B cell (primary cell): ENCODE results near the gene CEP250. TPM values are rescaled to one million over a fixed set of nuclear protein-coding genes. Genes with fewer than 3 reads are reported as not detected.

Experiments
- ATAC-seq: fragments of 200-7000 bp; cut with Tn5 transposase; one replicate; pipeline ENCODE4 v1.10.0; 2021; ENCODE audit warnings: low read depth, mild to moderate bottlenecking, moderate number of reproducible peaks, moderate library complexity
- CTCF ChIA-PET: fragments of 350-600 bp; sonication (Branson Sonifier 250); formaldehyde crosslinking; loops from one replicate; lab custom pipeline; 2021; ENCODE audit warnings: antibody characterized with exemption, inconsistent platforms; lab: Charles Lee
- POLR2A ChIA-PET: fragments of 350-600 bp; sonication (Branson Sonifier 250); formaldehyde crosslinking; loops from one replicate; lab custom pipeline; 2021; ENCODE audit warnings: antibody characterized with exemption; lab: Charles Lee
- DNase-seq: peaks from one replicate; pipeline ENCODE4 v3.0.0; 2013
- H2AFZ ChIP-seq: 2 replicates; pipeline ENCODE4 v1.6.1; 2012; ENCODE audit warnings: mild to moderate bottlenecking, low read depth, low read length; ENCODE audit not compliant: insufficient read depth, poor library complexity, severe bottlenecking
- H3K27ac ChIP-seq, 2 donors: 1 replicate in 1 of 2; 2 replicates in 1 of 2; pipeline ENCODE4 v1.5.1; 2012 to 2013; ENCODE audit warnings: low read length in 2 of 2, mild to moderate bottlenecking in 2 of 2, moderate library complexity in 1 of 2
- H3K27me3 ChIP-seq, 4 experiments: fragments of 200-600 bp in 1 of 4; sonication (generic) in 1 of 4; replicated peaks in 1 of 4; 1 replicate in 2 of 4; 2 replicates in 2 of 4; pipeline versions ENCODE4 v1.6.1 to v1.7.0; 2013 to 2016; ENCODE audit warnings: low read length in 3 of 4, mild to moderate bottlenecking in 2 of 4, mixed read lengths in 1 of 4, moderate library complexity in 1 of 4; ENCODE audit not compliant: insufficient read depth in 4 of 4, control insufficient read depth in 3 of 4; ENCODE audit errors: control extremely low read depth in 1 of 4
- H3K36me3 ChIP-seq, 2 experiments: replicated peaks in 1 of 2; 1 replicate in 1 of 2; 2 replicates in 1 of 2; pipeline versions ENCODE4 v1.6.1 to v1.7.1; 2013; ENCODE audit warnings: low read length in 1 of 2; ENCODE audit not compliant: insufficient read depth in 2 of 2, control insufficient read depth in 1 of 2; ENCODE audit errors: control extremely low read depth in 1 of 2, extremely low read depth in 1 of 2
- H3K4me1 ChIP-seq, 2 donors: fragments of 200-600 bp in 1 of 2; sonication (generic) in 1 of 2; 1 replicate in 1 of 2; 2 replicates in 1 of 2; pipeline versions ENCODE4 v1.5.1 to v1.6.1; 2013 to 2017; ENCODE audit warnings: low read length in 2 of 2; ENCODE audit not compliant: control insufficient read depth in 2 of 2, insufficient read depth in 2 of 2
- H3K4me2 ChIP-seq: replicated peaks from 2 replicates; pipeline ENCODE3; 2012; ENCODE audit warnings: mild to moderate bottlenecking, low read depth, low read length; ENCODE audit not compliant: poor library complexity, severe bottlenecking
- H3K4me3 ChIP-seq, 5 experiments: fragments of 200-600 bp in 1 of 5; sonication (generic) in 1 of 5; 1 replicate in 3 of 5; 2 replicates in 2 of 5; pipeline versions ENCODE4 v1.5.1 to v1.7.0; 2011 to 2016; ENCODE audit warnings: low read length in 4 of 5, mild to moderate bottlenecking in 4 of 5, low read depth in 2 of 5, control low read depth in 1 of 5, moderate library complexity in 1 of 5; ENCODE audit not compliant: insufficient read depth in 1 of 5; ENCODE audit errors: control extremely low read depth in 1 of 5, extremely low read depth in 1 of 5
- H3K79me2 ChIP-seq: fragments of 200-600 bp; sonication (generic); one replicate; pipeline ENCODE4 v1.6.0; 2016; ENCODE audit warnings: low read length; ENCODE audit not compliant: control insufficient read depth, insufficient read depth
- H3K9ac ChIP-seq: fragments of 200-600 bp; sonication (generic); 2 replicates; pipeline ENCODE4 v1.6.1; 2017; ENCODE audit warnings: mild to moderate bottlenecking, low read length, moderate library complexity
- H3K9me3 ChIP-seq, 3 donors: one replicate each; pipeline versions ENCODE4 v1.6.1 to v1.7.1; 2013; ENCODE audit warnings: low read length in 2 of 3; ENCODE audit not compliant: control insufficient read depth in 2 of 3, insufficient read depth in 1 of 3; ENCODE audit errors: control extremely low read depth in 1 of 3
- H4K20me1 ChIP-seq: 2 replicates; pipeline ENCODE4 v1.6.0; 2012; ENCODE audit warnings: mild to moderate bottlenecking, low read length; ENCODE audit not compliant: insufficient read depth, control insufficient read depth, poor library complexity, severe bottlenecking
- H3K27ac Mint-ChIP-seq: one replicate; pipeline ENCODE4 v1.8.0; 2021; ENCODE audit warnings: mixed read lengths
- H3K27me3 Mint-ChIP-seq: one replicate; pipeline ENCODE4 v1.8.0; 2021; ENCODE audit warnings: mixed read lengths
- H3K4me1 Mint-ChIP-seq: one replicate; pipeline ENCODE4 v1.8.0; 2021; ENCODE audit warnings: mixed read lengths
- H3K4me3 Mint-ChIP-seq: one replicate; pipeline ENCODE4 v1.8.0; 2021; ENCODE audit warnings: mixed read lengths
- H3K9me3 Mint-ChIP-seq: one replicate; pipeline ENCODE4 v1.8.0; 2022; ENCODE audit warnings: mixed read lengths; ENCODE audit not compliant: insufficient read depth
- EZH2 ChIP-seq: IDR thresholded peaks from 2 replicates; pipeline ENCODE4 v1.6.1; 2012; ENCODE audit warnings: borderline replicate concordance, low read depth, mild to moderate bottlenecking, moderate library complexity, low read length; ENCODE audit not compliant: insufficient read depth, poor library complexity, severe bottlenecking
- WGBS: methylation state at CpG from one replicate; pipeline ENCODE4 v1.1.5; 2013; ENCODE audit warnings: missing lambda C conversion rate; ENCODE audit not compliant: insufficient coverage; 5-methylcytosine and 5-hydroxymethylcytosine counted together
- intact Hi-C: fragments of 100-400 bp; cut with micrococcal nuclease; formaldehyde crosslinking; loops from one replicate; pipeline ENCODE4 v1.10.0; 2022
- polyA plus RNA-seq: library from polyadenylated mRNA; depleted of rRNA; stranded (reverse); fragments of >200 nt; gene quantifications from 2 replicates; pipeline ENCODE4 v1.2.3, GENCODE V29; 2012
- total RNA-seq, 2 donors: library from RNA; stranded (reverse); fragments of 120-200 nt in 1 of 2; gene quantifications; 1 replicate in 1 of 2; 2 replicates in 1 of 2; pipeline versions ENCODE4 v1.2.3 to v1.2.4, GENCODE V29; 2013 to 2022
- TF ChIP-seq, protein P1 (sequence below): fragments of 200-600 bp; IDR thresholded peaks from one replicate; pipeline ENCODE4 v1.8.0; 2022; ENCODE audit warnings: antibody characterized with exemption, mild to moderate bottlenecking

Gene CEP250
- total and polyA plus RNA-seq, 2 donors (not counting 1 experiment from before 2014, with no cell fraction given) = 14.6 to 78.5 TPM

DNA sequence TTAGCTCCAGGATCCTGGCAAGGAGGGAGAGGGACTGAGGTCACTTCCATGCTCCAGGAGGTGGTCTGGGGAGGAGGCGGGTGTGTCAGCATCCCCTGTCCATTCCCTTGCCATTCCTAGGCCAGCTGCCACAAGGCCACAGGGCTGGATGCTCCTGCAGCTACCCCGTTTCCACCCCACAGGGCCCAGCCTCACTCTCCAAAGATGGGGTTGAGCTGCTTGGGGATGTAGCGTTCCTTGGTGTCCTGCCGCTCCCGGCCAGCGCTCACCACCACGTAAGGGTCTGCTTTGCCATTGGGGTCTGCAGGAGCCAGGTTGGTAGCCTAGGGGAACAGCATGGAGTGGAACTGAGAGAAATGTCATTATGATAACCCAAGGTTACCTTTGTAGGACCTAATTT, 109.5 kb downstream of the CEP250 start:
- Histone ChIP-seq H3K27me3 (no peaks in the 10 kb centered on the region), H3K4me3 (no peak overlapping the region), H3K27ac (no peak overlapping the region), H3K9me3 (no peaks in the 10 kb centered on the region), H3K9ac (no peak overlapping the region), H3K36me3 (no peaks in the 10 kb centered on the region), H3K79me2 (no peaks in the 10 kb centered on the region), H3K4me1 (no peaks in the 10 kb centered on the region), H4K20me1 (no peaks in the 10 kb centered on the region), H3K4me2 (no peak overlapping the region), H2AFZ (no peak overlapping the region)
- intact Hi-C loops = no loop called here
- DNase-seq = no peak
- ATAC-seq = no peak
- POLR2A ChIA-PET = interaction anchor here (1.1 kb wide), 1 partner anchor 51 kb away, joined by 5 read pairs; the partner anchor contains the start of gene SPAG4
- H3K4me1 Mint-ChIP-seq = no peaks in the 10 kb centered on the region
- no peak overlapping the region for H3K4me3 Mint-ChIP-seq
- no peak for TF ChIP-seq EZH2
- TF ChIP-seq, protein P1, sequence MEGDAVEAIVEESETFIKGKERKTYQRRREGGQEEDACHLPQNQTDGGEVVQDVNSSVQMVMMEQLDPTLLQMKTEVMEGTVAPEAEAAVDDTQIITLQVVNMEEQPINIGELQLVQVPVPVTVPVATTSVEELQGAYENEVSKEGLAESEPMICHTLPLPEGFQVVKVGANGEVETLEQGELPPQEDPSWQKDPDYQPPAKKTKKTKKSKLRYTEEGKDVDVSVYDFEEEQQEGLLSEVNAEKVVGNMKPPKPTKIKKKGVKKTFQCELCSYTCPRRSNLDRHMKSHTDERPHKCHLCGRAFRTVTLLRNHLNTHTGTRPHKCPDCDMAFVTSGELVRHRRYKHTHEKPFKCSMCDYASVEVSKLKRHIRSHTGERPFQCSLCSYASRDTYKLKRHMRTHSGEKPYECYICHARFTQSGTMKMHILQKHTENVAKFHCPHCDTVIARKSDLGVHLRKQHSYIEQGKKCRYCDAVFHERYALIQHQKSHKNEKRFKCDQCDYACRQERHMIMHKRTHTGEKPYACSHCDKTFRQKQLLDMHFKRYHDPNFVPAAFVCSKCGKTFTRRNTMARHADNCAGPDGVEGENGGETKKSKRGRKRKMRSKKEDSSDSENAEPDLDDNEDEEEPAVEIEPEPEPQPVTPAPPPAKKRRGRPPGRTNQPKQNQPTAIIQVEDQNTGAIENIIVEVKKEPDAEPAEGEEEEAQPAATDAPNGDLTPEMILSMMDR = no peak
- no peaks in the 10 kb centered on the region for H3K9me3 Mint-ChIP-seq
- no peak overlapping the region for H3K27ac Mint-ChIP-seq
- CTCF ChIA-PET = interaction anchor here (1.3 kb wide), 1 partner anchor 39 kb away, joined by 3 read pairs; no protein-coding TSS in a partner anchor
- H3K27me3 Mint-ChIP-seq = peaks cover 6% of the 10 kb centered on the region
- 100% methylated on average over 6 of the region's 7 CpGs for WGBS

DNA sequence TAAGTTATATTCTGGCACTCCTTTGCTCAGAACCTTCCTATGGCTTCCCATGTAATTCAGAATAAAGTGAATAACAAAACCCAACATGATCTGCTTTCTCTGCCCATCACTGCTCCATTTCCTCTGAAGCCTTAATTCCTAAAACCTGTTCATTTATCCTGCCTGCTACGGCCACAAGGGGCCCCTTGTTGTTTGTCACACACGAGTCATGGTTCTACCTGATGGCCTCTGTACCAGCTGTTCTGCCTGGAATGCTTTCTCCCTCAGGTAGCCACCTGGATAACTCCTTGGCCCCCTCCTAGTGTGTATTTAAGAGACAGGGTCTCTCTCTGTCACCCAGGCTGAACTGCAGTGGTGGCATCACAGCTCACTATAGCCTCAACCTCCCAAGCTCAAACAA, 113.2 kb downstream of the CEP250 start:
- Histone ChIP-seq H3K4me2 (no peak overlapping the region), H2AFZ (no peak overlapping the region), H3K9ac (no peak overlapping the region), H3K27ac (no peak overlapping the region), H3K79me2 (no peaks in the 10 kb centered on the region), H3K27me3 (no peaks in the 10 kb centered on the region), H3K9me3 (peaks cover 0 to 16% (median 0%) of the 10 kb centered on the region in 3 donors), H3K36me3 (no peaks in the 10 kb centered on the region), H4K20me1 (no peaks in the 10 kb centered on the region), H3K4me1 (no peaks in the 10 kb centered on the region), H3K4me3 (no peak overlapping the region)
- H3K27me3 Mint-ChIP-seq = peaks cover 6% of the 10 kb centered on the region
- H3K4me1 Mint-ChIP-seq = no peaks in the 10 kb centered on the region
- peaks cover 4% of the 10 kb centered on the region for H3K9me3 Mint-ChIP-seq
- intact Hi-C loops = no loop called here
- DNase-seq (no peak), ATAC-seq (no peak)
- H3K27ac Mint-ChIP-seq = no peak overlapping the region
- ChIA-PET POLR2A (interaction anchor here (0.9 kb wide), 1 partner anchor 62 kb away, joined by 3 read pairs; no protein-coding TSS in a partner anchor), CTCF (interaction anchor here (0.6 kb wide), 1 partner anchor 62 kb away, joined by 3 read pairs; no protein-coding TSS in a partner anchor)
- 33% methylated on average over 1 of the region's 2 CpGs for WGBS
- no peak for TF ChIP-seq EZH2
- TF ChIP-seq, protein P1 = no peak
- no peak overlapping the region for H3K4me3 Mint-ChIP-seq
